Chondrocyte (in vitro differentiated cells): ENCODE data around the gene ABCB8. TPM values are rescaled to one million over a fixed set of nuclear protein-coding genes. Genes with fewer than 3 reads are reported as not detected.
A peak's percentile ranks its signal among the peaks of the same experiment; 100 is the strongest.

Source experiments
- DNase-seq: peaks from one replicate; pipeline ENCODE4 v3.0.0; 2021; ENCODE audit warnings: mixed read lengths, low spot score
- H3K27ac Mint-ChIP-seq: one replicate; pipeline ENCODE4 v1.8.0; 2021; ENCODE audit warnings: mild to moderate bottlenecking, moderate library complexity, mixed read lengths; ENCODE audit not compliant: unreplicated experiment
- H3K27me3 Mint-ChIP-seq: 2 replicates; pipeline ENCODE4 v1.8.0; 2021; ENCODE audit warnings: low read depth, mixed read lengths
- H3K36me3 Mint-ChIP-seq: 2 replicates; pipeline ENCODE4 v1.8.0; 2021; ENCODE audit warnings: low read depth, mixed read lengths
- H3K4me1 Mint-ChIP-seq: 2 replicates; pipeline ENCODE4 v1.8.0; 2021; ENCODE audit warnings: low read depth, mild to moderate bottlenecking, mixed read lengths
- H3K4me3 Mint-ChIP-seq: one replicate; pipeline ENCODE4 v1.8.0; 2021; ENCODE audit warnings: mild to moderate bottlenecking, moderate library complexity, mixed read lengths; ENCODE audit not compliant: unreplicated experiment
- H3K9me3 Mint-ChIP-seq: 2 replicates; pipeline ENCODE4 v1.8.0; 2021; ENCODE audit warnings: low read depth, mixed read lengths
- total RNA-seq: library from RNA; stranded (reverse); gene quantifications from 3 replicates; pipeline ENCODE4 v1.2.1, GENCODE V29; 2021
- TF ChIP-seq, protein P1 (sequence below): fragments of 200-600 bp; sonication (generic); IDR thresholded peaks from 2 replicates; pipeline ENCODE4 v1.5.0; 2021; ENCODE audit warnings: antibody characterized with exemption, mild to moderate bottlenecking, moderate library complexity

ABCB8 gene
- total RNA-seq, 1 donor from 2014 or later, result 30.2 TPM

DNA sequence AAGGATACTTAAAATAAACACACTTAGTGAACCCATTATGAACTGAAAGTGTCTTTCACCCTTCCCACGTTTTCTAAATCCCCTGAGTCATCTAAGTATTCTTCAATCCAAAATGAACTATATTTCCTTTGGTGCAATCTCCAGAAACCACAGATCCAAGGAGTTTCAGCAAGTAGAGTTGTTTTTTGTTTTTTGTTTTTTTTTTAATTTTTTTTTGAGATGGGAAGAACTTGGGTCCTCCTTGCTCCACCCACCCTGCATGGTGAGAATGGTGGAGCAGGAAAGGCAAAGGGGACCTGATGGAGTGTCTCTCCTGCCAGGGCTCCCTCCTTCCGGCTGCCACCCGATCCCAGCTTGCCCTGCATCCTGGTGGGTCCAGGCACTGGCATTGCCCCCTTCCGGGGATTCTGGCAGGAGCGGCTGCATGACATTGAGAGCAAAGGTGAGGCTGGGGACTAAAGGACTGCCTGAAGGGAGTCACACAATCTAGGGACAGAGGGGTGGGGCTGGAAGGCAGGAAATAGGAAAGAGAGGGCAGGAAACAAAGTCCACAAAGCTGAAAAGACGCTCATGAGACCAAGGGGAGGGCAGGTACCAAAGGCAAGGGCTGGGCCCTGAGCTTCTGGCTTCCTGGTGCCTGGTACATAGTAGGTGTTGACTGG is 16.1 kb upstream of the ABCB8 start:
- DNase-seq, result no peak
- H3K9me3 Mint-ChIP-seq, result no peaks in the 10 kb centered on the region
- peaks cover 20% of the 10 kb centered on the region for H3K4me1 Mint-ChIP-seq
- H3K4me3 Mint-ChIP-seq, result no peak overlapping the region
- no peak overlapping the region for H3K27ac Mint-ChIP-seq
- TF ChIP-seq, protein P1, sequence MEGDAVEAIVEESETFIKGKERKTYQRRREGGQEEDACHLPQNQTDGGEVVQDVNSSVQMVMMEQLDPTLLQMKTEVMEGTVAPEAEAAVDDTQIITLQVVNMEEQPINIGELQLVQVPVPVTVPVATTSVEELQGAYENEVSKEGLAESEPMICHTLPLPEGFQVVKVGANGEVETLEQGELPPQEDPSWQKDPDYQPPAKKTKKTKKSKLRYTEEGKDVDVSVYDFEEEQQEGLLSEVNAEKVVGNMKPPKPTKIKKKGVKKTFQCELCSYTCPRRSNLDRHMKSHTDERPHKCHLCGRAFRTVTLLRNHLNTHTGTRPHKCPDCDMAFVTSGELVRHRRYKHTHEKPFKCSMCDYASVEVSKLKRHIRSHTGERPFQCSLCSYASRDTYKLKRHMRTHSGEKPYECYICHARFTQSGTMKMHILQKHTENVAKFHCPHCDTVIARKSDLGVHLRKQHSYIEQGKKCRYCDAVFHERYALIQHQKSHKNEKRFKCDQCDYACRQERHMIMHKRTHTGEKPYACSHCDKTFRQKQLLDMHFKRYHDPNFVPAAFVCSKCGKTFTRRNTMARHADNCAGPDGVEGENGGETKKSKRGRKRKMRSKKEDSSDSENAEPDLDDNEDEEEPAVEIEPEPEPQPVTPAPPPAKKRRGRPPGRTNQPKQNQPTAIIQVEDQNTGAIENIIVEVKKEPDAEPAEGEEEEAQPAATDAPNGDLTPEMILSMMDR, result no peak
- no peaks in the 10 kb centered on the region for H3K36me3 Mint-ChIP-seq
- H3K27me3 Mint-ChIP-seq, result peaks cover 18% of the 10 kb centered on the region

DNA sequence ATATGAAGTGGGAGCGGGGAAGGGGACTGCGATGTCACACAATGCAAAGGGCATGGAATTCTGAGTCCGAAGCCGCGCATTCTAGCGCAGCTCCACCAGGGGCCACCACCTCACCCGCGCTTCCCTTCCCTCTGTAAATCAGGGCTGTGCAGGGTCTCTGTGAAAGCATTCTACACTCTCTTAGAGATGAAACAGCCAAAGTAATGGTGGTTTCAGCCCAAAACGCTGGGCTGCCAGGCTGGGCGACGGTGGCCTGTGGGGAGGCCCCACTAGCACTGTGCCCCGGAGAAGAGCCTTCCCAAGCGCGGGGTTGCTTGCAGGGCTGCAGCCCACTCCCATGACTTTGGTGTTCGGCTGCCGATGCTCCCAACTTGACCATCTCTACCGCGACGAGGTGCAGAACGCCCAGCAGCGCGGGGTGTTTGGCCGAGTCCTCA is 15.3 kb upstream of the ABCB8 start:
- H3K27ac Mint-ChIP-seq, result no peak overlapping the region
- H3K27me3 Mint-ChIP-seq, result peaks cover 18% of the 10 kb centered on the region
- DNase-seq, result no peak

DNA sequence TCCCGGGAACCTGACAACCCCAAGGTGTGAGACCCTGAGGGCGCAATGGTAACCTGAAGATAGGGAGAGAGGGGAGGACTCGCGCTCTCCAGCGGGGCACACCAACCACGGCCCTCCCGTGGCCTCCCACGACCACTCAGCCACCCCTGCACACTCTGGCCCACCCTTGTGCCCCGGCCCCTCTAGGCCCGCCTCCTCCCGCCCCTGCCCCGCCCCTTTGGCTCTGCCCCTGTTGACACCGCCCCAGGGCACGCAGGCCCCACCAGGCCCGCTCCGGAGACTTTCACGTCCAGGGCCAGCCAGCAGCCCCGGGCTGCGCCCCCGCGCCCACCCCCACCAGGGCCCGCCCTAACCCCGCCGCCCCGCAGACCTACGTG is 14.9 kb upstream of the ABCB8 start:
- H3K4me1 Mint-ChIP-seq, result peaks cover 20% of the 10 kb centered on the region
- no peak overlapping the region for H3K27ac Mint-ChIP-seq
- no peaks in the 10 kb centered on the region for H3K36me3 Mint-ChIP-seq
- no peak for DNase-seq
- TF ChIP-seq, protein P1, result no peak
- H3K4me3 Mint-ChIP-seq, result no peak overlapping the region
- H3K27me3 Mint-ChIP-seq, result peaks cover 21% of the 10 kb centered on the region
- H3K9me3 Mint-ChIP-seq, result no peaks in the 10 kb centered on the region

More for the DNA sequence above, 15.3 kb upstream of the ABCB8 start:
- Mint-ChIP-seq H3K9me3 (no peaks in the 10 kb centered on the region), H3K4me3 (no peak overlapping the region), H3K4me1 (peaks cover 17% of the 10 kb centered on the region), H3K36me3 (no peaks in the 10 kb centered on the region)
- TF ChIP-seq, protein P1, result peak; percentile 76

DNA sequence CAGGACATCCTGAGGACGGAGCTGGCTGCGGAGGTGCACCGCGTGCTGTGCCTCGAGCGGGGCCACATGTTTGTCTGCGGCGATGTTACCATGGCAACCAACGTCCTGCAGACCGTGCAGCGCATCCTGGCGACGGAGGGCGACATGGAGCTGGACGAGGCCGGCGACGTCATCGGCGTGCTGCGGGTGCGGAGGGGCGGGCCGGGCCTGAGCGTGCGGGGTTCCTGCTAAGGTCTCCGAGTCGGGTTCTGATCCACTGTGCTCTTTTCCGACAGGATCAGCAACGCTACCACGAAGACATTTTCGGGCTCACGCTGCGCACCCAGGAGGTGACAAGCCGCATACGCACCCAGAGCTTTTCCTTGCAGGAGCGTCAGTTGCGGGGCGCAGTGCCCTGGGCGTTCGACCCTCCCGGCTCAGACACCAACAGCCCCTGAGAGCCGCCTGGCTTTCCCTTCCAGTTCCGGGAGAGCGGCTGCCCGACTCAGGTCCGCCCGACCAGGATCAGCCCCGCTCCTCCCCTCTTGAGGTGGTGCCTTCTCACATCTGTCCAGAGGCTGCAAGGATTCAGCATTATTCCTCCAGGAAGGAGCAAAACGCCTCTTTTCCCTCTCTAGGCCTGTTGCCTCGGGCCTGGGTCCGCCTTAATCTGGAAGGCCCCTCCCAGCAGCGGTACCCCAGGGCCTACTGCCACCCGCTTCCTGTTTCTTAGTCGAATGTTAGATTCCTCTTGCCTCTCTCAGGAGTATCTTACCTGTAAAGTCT is 14.3 kb upstream of the ABCB8 start:
- H3K27me3 Mint-ChIP-seq, result peaks cover 23% of the 10 kb centered on the region
- H3K9me3 Mint-ChIP-seq, result no peaks in the 10 kb centered on the region
- H3K4me3 Mint-ChIP-seq, result no peak overlapping the region
- no peak for DNase-seq
- H3K36me3 Mint-ChIP-seq, result no peaks in the 10 kb centered on the region
- TF ChIP-seq, protein P1, result no peak
- peaks cover 22% of the 10 kb centered on the region for H3K4me1 Mint-ChIP-seq
- H3K27ac Mint-ChIP-seq, result no peak overlapping the region

DNA sequence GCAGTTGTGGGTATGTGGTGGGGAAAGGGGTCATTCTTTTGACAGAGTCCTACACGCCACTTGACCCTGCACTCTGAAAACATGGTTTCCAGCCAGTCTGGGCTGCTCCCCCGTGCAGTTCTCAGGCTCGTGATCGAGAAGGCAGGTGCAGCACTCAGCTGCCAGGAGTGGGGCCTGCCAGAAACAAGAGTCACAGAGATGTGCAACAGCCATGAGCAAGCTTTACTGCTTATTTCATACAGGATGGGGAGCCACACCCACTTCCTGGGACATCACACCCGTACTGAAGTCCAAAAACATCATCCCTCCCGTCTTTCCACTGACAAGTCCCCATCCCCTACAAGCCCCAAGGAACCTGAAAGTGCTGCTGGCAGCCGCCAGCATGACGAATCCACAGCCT is 13.3 kb upstream of the ABCB8 start:
- Mint-ChIP-seq H3K4me3 (no peak overlapping the region), H3K4me1 (peaks cover 26% of the 10 kb centered on the region)

More for the DNA sequence above, 13.3 kb upstream of the ABCB8 start:
- no peak for DNase-seq
- TF ChIP-seq, protein P1, result no peak
- H3K36me3 Mint-ChIP-seq, result no peaks in the 10 kb centered on the region
- no peak overlapping the region for H3K27ac Mint-ChIP-seq
- H3K27me3 Mint-ChIP-seq, result peaks cover 29% of the 10 kb centered on the region
- no peaks in the 10 kb centered on the region for H3K9me3 Mint-ChIP-seq
